Measurements from ENCODE around the gene ACOT12.

ACOT12 gene

DNA sequence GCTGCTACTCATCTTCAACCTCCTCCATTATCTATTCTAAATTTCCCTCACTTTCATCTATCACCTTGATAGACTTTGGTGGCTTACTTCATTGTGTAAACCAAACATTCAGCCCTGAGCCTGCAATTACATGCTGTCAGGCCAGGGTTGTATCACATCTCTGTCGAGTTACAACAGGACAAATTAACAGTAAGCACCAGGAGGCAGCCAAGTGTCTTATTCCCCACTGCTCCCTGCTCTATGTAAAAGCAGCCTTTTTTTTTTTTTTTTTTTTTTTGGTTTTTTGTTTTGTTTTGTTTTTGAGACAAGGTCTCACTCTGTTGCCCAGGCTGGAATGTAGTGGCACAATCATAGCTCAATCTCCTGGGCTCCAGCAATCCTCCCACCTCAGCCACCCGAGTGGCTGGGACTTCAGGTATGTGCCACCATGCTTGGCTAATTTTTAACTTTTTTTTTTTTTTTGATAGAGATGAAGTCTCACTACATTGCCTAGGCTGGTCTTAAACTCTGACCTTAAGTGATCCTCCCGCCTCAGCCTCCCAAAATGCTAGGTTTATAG, 107.8 kb downstream of the ACOT12 start:
- no peak for DNase-seq

DNA sequence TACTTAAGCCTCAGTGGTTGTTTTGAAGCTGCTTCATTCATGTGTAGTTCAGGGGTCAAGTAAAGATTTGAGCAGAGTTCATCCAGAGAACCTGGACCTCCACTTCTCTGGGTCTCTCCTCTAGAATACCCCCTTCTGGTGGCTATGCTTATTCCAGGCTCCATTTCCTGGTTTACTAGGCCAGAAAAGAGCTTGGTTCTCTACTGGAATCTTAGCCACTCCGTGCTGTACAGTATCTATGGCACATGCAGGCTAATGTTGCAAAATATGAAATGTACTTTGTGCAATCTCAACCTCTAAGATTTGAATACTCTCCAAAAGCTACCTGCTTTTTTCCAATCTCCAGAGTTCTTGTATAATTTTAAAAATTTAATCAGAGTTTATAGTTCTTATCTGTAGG, 110.0 kb downstream of the ACOT12 start:
- DNase-seq, result no peak
